ENCODE measurements around the gene SEMA4G. TPM values are rescaled to one million over a fixed set of nuclear protein-coding genes. Genes with fewer than 3 reads are reported as not detected.
A peak's percentile ranks its signal among the peaks of the same experiment; 100 is the strongest.

The SEMA4G gene
- polyA plus RNA-seq, 1 experiment, result 4.2 TPM

GRCh38 chr10:100930368-100930767 is 38.9 kb upstream of the SEMA4G start:
- ChIA-PET POLR2A (no interaction called here), CTCF (interaction anchor here (0.6 to 1.8 kb wide), 6 partner anchors 10 to 493 kb away, joined by 3 to 6 read pairs (median 3); no protein-coding TSS in a partner anchor)
- H3K36me3 ChIP-seq (ENCODE audit: control insufficient read depth, insufficient read depth, low read length), result peaks cover 7% of the 10 kb centered on the region
- DNase-seq (ENCODE audit: low read depth), result no peak
- H3K4me3 ChIP-seq (ENCODE audit: low read depth, low read length), result no peak overlapping the region
- TF ChIP-seq, protein P1, sequence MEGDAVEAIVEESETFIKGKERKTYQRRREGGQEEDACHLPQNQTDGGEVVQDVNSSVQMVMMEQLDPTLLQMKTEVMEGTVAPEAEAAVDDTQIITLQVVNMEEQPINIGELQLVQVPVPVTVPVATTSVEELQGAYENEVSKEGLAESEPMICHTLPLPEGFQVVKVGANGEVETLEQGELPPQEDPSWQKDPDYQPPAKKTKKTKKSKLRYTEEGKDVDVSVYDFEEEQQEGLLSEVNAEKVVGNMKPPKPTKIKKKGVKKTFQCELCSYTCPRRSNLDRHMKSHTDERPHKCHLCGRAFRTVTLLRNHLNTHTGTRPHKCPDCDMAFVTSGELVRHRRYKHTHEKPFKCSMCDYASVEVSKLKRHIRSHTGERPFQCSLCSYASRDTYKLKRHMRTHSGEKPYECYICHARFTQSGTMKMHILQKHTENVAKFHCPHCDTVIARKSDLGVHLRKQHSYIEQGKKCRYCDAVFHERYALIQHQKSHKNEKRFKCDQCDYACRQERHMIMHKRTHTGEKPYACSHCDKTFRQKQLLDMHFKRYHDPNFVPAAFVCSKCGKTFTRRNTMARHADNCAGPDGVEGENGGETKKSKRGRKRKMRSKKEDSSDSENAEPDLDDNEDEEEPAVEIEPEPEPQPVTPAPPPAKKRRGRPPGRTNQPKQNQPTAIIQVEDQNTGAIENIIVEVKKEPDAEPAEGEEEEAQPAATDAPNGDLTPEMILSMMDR (IDR thresholded peaks at IDR 0.05; ENCODE audit: insufficient read depth, low read depth, low read length), result peak; percentile 29; the same call in 1 of the 2 replicates
- H3K27me3 ChIP-seq (ENCODE audit: control insufficient read depth, insufficient read depth, low read length), result no peaks in the 10 kb centered on the region

DNA sequence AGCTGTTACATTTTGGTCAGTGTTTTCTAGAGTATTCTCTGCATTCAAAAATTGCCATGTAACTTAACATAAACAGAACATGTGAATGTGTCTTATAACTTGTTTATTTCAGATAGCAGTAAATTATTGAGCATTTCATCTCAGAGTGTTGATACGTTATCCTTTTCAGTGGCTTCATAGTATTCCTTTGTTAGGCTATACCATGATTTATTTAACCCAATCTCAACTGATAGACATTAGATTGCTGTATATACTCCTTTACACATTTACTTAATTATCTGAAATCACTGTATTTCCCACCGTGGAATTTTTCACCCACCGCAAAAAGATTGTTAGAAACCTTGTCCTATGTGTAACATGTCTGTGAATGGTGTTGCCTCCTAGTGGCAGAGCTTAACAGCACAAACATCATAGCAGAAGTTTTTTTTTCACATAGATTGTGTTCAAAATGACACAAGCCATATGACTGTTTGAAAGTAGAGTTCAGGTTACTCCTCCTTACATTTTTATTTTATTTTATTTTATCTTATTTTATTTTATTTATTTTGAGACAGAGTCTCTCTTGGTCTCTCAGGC is 35.1 kb upstream of the SEMA4G start:
- TF ChIP-seq, protein P1 (IDR thresholded peaks at IDR 0.05; ENCODE audit: insufficient read depth, low read depth, low read length), result peak; percentile 57
- ChIA-PET POLR2A (no interaction called here), CTCF (interaction anchor here (0.5 to 1.7 kb wide), 5 partner anchors 10 to 80 kb away, joined by 3 to 5 read pairs (median 3); partner anchors contain the start of gene SEMA4G)
- no peak for DNase-seq (ENCODE audit: low read depth)
- no peaks in the 10 kb centered on the region for H3K27me3 ChIP-seq (ENCODE audit: control insufficient read depth, insufficient read depth, low read length)
- H3K4me3 ChIP-seq (ENCODE audit: low read depth, low read length), result no peak overlapping the region
- H3K36me3 ChIP-seq (ENCODE audit: control insufficient read depth, insufficient read depth, low read length), result peaks cover 8% of the 10 kb centered on the region

GRCh38 chr10:100939763-100940344 is 29.4 kb upstream of the SEMA4G start:
- ChIA-PET POLR2A (interaction anchor here (0.5 kb wide), 1 partner anchor 15 kb away, joined by 11 read pairs; no protein-coding TSS in a partner anchor), CTCF (interaction anchor here (0.6 to 1.6 kb wide), 5 partner anchors 9 to 108 kb away, joined by 3 to 4 read pairs (median 3); no protein-coding TSS in a partner anchor)

DNA sequence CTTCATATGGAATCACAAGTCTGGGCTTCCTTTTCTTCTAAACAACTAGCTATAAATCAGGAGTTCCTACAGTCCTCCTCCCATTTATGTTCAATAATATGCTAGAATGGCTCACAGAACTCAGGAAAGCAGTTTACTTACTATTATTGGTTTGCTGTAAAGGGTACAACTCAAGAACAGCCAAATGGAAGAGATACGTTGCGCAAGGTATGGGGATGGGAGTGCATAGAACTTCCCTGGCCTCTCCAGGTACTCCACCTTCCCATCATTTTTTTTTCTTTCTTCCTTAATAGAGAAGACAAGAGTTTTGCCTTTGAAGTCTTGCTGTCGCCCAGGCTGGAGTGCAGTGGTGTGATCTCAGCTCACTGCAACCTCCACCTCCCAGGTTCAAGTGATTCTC is 27.1 kb upstream of the SEMA4G start:
- no peaks in the 10 kb centered on the region for H3K27me3 ChIP-seq (ENCODE audit: control insufficient read depth, insufficient read depth, low read length)
- no peak overlapping the region for H3K4me3 ChIP-seq (ENCODE audit: low read depth, low read length)
- peaks cover 12% of the 10 kb centered on the region for H3K36me3 ChIP-seq (ENCODE audit: control insufficient read depth, insufficient read depth, low read length)
- ChIA-PET CTCF (interaction anchor here (0.9 kb wide), 1 partner anchor 24 kb away, joined by 3 read pairs; no protein-coding TSS in a partner anchor), POLR2A (no interaction called here)
- TF ChIP-seq, protein P1 (IDR thresholded peaks at IDR 0.05; ENCODE audit: insufficient read depth, low read depth, low read length), result no peak
- no peak for DNase-seq (ENCODE audit: low read depth)

More at GRCh38 chr10:100939763-100940344, 29.4 kb upstream of the SEMA4G start:
- H3K27me3 ChIP-seq (ENCODE audit: control insufficient read depth, insufficient read depth, low read length), result no peaks in the 10 kb centered on the region
- peaks cover 8% of the 10 kb centered on the region for H3K36me3 ChIP-seq (ENCODE audit: control insufficient read depth, insufficient read depth, low read length)
- DNase-seq (ENCODE audit: low read depth), result peak; percentile 42
- H3K4me3 ChIP-seq (ENCODE audit: low read depth, low read length), result no peak overlapping the region
- TF ChIP-seq, protein P1 (IDR thresholded peaks at IDR 0.05; ENCODE audit: insufficient read depth, low read depth, low read length), result no peak

GRCh38 chr10:100943508-100943907 is 25.8 kb upstream of the SEMA4G start:
- no peak for DNase-seq (ENCODE audit: low read depth)
- peaks cover 9% of the 10 kb centered on the region for H3K36me3 ChIP-seq (ENCODE audit: control insufficient read depth, insufficient read depth, low read length)
- POLR2A ChIA-PET, result no interaction called here
- H3K27me3 ChIP-seq (ENCODE audit: control insufficient read depth, insufficient read depth, low read length), result no peaks in the 10 kb centered on the region
- CTCF ChIA-PET, result interaction anchor here (0.8 to 1.2 kb wide), 2 partner anchors 12 to 13 kb away, joined by 3 read pairs; no protein-coding TSS in a partner anchor
- no peak overlapping the region for H3K4me3 ChIP-seq (ENCODE audit: low read depth, low read length)
- TF ChIP-seq, protein P1 (IDR thresholded peaks at IDR 0.05; ENCODE audit: insufficient read depth, low read depth, low read length), result no peak

Data from BJ (cell line).